IMR-90 (cell line): ENCODE measurements around the gene CPN1. TPM values are rescaled to one million over a fixed set of nuclear protein-coding genes. Genes with fewer than 3 reads are reported as not detected.

Experiments
- ATAC-seq: fragments of 200-7000 bp; cut with Tn5 transposase; 2 replicates; pipeline ENCODE4 v1.9.1; 2020; ENCODE audit warnings: low read depth, mild to moderate bottlenecking, moderate library complexity
- BruUV-seq: library from RNA; stranded (reverse); fragments of 400-500 nt; replicated peaks from 2 replicates; lab custom pipeline; 2021; lab: Mats Ljungman, UMichigan
- CTCF ChIA-PET: fragments of 300-600 bp; formaldehyde crosslinking; extraction: SDS; loops from one replicate; lab custom pipeline; 2021; ENCODE audit warnings: antibody characterized with exemption; lab: Yijun Ruan, JAX
- POLR2A ChIA-PET: fragments of 300-600 bp; sonication (Branson Sonifier 250); formaldehyde crosslinking; loops from one replicate; lab custom pipeline; 2022; ENCODE audit warnings: antibody characterized with exemption; ENCODE audit not compliant: unreplicated experiment; lab: Charles Lee
- DNase-seq: peaks from one replicate; pipeline ENCODE4 v3.0.0; 2013
- H2AFZ ChIP-seq: replicated peaks from 2 replicates; pipeline ENCODE3; 2013; ENCODE audit warnings: low read length, mild to moderate bottlenecking; ENCODE audit not compliant: poor library complexity
- H2AK5ac ChIP-seq: 2 replicates; pipeline ENCODE4 v1.6.1; 2013; ENCODE audit warnings: low read depth, low read length, inconsistent platforms
- H2AK9ac ChIP-seq: replicated peaks from 2 replicates; pipeline ENCODE3; 2013; ENCODE audit warnings: mild to moderate bottlenecking, low read depth, low read length, moderate library complexity; ENCODE audit not compliant: poor library complexity
- H2BK120ac ChIP-seq: 2 replicates; pipeline ENCODE4 v1.6.1; 2013; ENCODE audit warnings: low read depth, low read length, inconsistent platforms
- H2BK15ac ChIP-seq: 3 replicates; pipeline ENCODE4 v1.6.1; 2013; ENCODE audit warnings: low read depth, low read length, inconsistent platforms
- H2BK20ac ChIP-seq: 2 replicates; pipeline ENCODE4 v1.6.1; 2013; ENCODE audit warnings: low read depth, mild to moderate bottlenecking, inconsistent platforms, low read length, moderate library complexity
- H2BK5ac ChIP-seq: 2 replicates; pipeline ENCODE4 v1.6.1; 2013; ENCODE audit warnings: mild to moderate bottlenecking, low read depth, low read length, inconsistent platforms; ENCODE audit not compliant: poor library complexity, severe bottlenecking
- H3K14ac ChIP-seq: replicated peaks from 2 replicates; pipeline ENCODE4 v1.6.1; 2013; ENCODE audit warnings: low read depth, low read length, inconsistent platforms
- H3K18ac ChIP-seq: 2 replicates; pipeline ENCODE4 v1.6.1; 2013; ENCODE audit warnings: low read depth, low read length, control low read depth
- H3K23ac ChIP-seq: 2 replicates; pipeline ENCODE4 v1.6.1; 2013; ENCODE audit warnings: low read depth, low read length, inconsistent platforms
- H3K27ac ChIP-seq: 2 replicates; pipeline ENCODE4 v1.5.1; 2013; ENCODE audit warnings: mild to moderate bottlenecking, control low read depth, low read length; ENCODE audit not compliant: insufficient read depth
- H3K27me3 ChIP-seq: 2 replicates; pipeline ENCODE4 v1.6.1; 2013; ENCODE audit warnings: low read length; ENCODE audit not compliant: control insufficient read depth, insufficient read depth
- H3K36me3 ChIP-seq: 2 replicates; pipeline ENCODE4 v1.6.1; 2013; ENCODE audit warnings: low read length, mixed read lengths; ENCODE audit not compliant: control insufficient read depth, insufficient read depth
- H3K4ac ChIP-seq: 2 replicates; pipeline ENCODE4 v1.6.1; 2013; ENCODE audit warnings: low read depth, low read length, inconsistent platforms
- H3K4me1 ChIP-seq: 2 replicates; pipeline ENCODE4 v1.6.1; 2013; ENCODE audit warnings: low read length, mixed read lengths; ENCODE audit not compliant: control insufficient read depth, insufficient read depth
- H3K4me2 ChIP-seq: 2 replicates; pipeline ENCODE4 v1.6.1; 2013; ENCODE audit warnings: low read depth, mild to moderate bottlenecking, control low read depth, low read length, moderate library complexity
- H3K4me3 ChIP-seq: 2 replicates; pipeline ENCODE4 v1.5.1; 2013; ENCODE audit warnings: low read depth, mild to moderate bottlenecking, control low read depth, low read length, moderate library complexity; ENCODE audit not compliant: insufficient read depth
- H3K56ac ChIP-seq: 2 replicates; pipeline ENCODE4 v1.6.1; 2013; ENCODE audit warnings: low read length, inconsistent platforms; ENCODE audit not compliant: insufficient read depth; ENCODE audit errors: extremely low read depth
- H3K79me1 ChIP-seq, 2 experiments: 2 replicates each; pipeline ENCODE4 v1.6.1; 2013; ENCODE audit warnings: low read length in 2 of 2, inconsistent platforms in 1 of 2, low read depth in 1 of 2
- H3K9ac ChIP-seq: 2 replicates; pipeline ENCODE4 v1.6.1; 2013; ENCODE audit warnings: low read depth, low read length, control low read depth
- H3K9me1 ChIP-seq: 2 replicates; pipeline ENCODE4 v1.6.1; 2013; ENCODE audit warnings: low read length, inconsistent platforms; ENCODE audit not compliant: insufficient read depth
- H3K9me3 ChIP-seq: 2 replicates; pipeline ENCODE4 v1.6.1; 2013; ENCODE audit warnings: low read length; ENCODE audit not compliant: control insufficient read depth, insufficient read depth
- H4K20me1 ChIP-seq: 2 replicates; pipeline ENCODE4 v1.6.1; 2013; ENCODE audit warnings: low read length, inconsistent platforms; ENCODE audit not compliant: insufficient read depth
- H4K5ac ChIP-seq: 2 replicates; pipeline ENCODE4 v1.6.1; 2013; ENCODE audit warnings: mild to moderate bottlenecking, low read depth, low read length, control low read depth
- H4K8ac ChIP-seq, 2 experiments: 2 replicates each; pipeline ENCODE4 v1.6.1; 2013; ENCODE audit warnings: low read depth in 2 of 2, low read length in 2 of 2, control low read depth in 1 of 2, inconsistent platforms in 1 of 2
- H4K91ac ChIP-seq: 2 replicates; pipeline ENCODE4 v1.6.1; 2013; ENCODE audit warnings: low read depth, low read length, inconsistent platforms; ENCODE audit not compliant: insufficient read depth
- BHLHE40 ChIP-seq: fragments of 150-350 bp; IDR thresholded peaks from 2 replicates; pipeline ENCODE4 v1.6.1; 2016; ENCODE audit warnings: mild to moderate bottlenecking, low read depth, low read length
- CEBPB ChIP-seq: IDR thresholded peaks from 2 replicates; pipeline ENCODE4 v1.6.1; 2012; ENCODE audit warnings: low read depth, low read length, improper control_type of control experiment
- CHD1 ChIP-seq: IDR thresholded peaks from 2 replicates; pipeline ENCODE4 v1.6.1; 2012; ENCODE audit warnings: low read depth, low read length, improper control_type of control experiment
- FOS ChIP-seq: fragments of 150-350 bp; IDR thresholded peaks from 2 replicates; pipeline ENCODE4 v1.6.1; 2016; ENCODE audit warnings: low read depth, low read length
- MAFK ChIP-seq: IDR thresholded peaks from 2 replicates; pipeline ENCODE4 v1.6.1; 2012; ENCODE audit warnings: low read depth, low read length, improper control_type of control experiment
- MXI1 ChIP-seq: IDR thresholded peaks from 2 replicates; pipeline ENCODE4 v1.6.1; 2012; ENCODE audit warnings: low read depth, mild to moderate bottlenecking, low read length, moderate library complexity, borderline replicate concordance
- RAD21 ChIP-seq: IDR thresholded peaks from 2 replicates; pipeline ENCODE4 v1.6.1; 2012; ENCODE audit warnings: low read length, improper control_type of control experiment
- RCOR1 ChIP-seq: IDR thresholded peaks from 2 replicates; pipeline ENCODE4 v1.6.1; 2012; ENCODE audit warnings: mild to moderate bottlenecking, low read length, improper control_type of control experiment; ENCODE audit not compliant: insufficient replicate concordance
- RFX5 ChIP-seq: IDR thresholded peaks from 2 replicates; pipeline ENCODE4 v1.8.0; 2012; ENCODE audit warnings: low read depth, mild to moderate bottlenecking, low read length, moderate library complexity
- WGBS, 2 experiments: methylation state at CpG; one replicate each; pipeline versions ENCODE4 v1.1.5 to v1.1.7; 2013; ENCODE audit warnings: missing lambda C conversion rate in 2 of 2; ENCODE audit not compliant: insufficient read length in 1 of 2; ENCODE audit errors: extremely low coverage in 2 of 2; 5-methylcytosine and 5-hydroxymethylcytosine counted together
- dilution Hi-C: fragments of 300-500 bp; cut with HindIII; formaldehyde crosslinking; loops from one replicate; pipeline ENCODE4 v1.14.3; 2018; ENCODE audit warnings: low sequenced_read_pairs; ENCODE audit not compliant: unreplicated experiment
- in situ Hi-C: fragments of 300-500 bp; cut with MboI; formaldehyde crosslinking; loops from 3 replicates; pipeline ENCODE4 v1.14.3; 2019; ENCODE audit warnings: low sequenced_read_pairs, inconsistent platforms, mixed read lengths
- intact Hi-C: fragments of 100-400 bp; cut with micrococcal nuclease; formaldehyde crosslinking; loops from 2 replicates; pipeline ENCODE4 v1.10.0; 2022
- polyA plus RNA-seq, 3 experiments: library from polyadenylated mRNA; depleted of rRNA; stranded (reverse); fragments of >200 nt; gene quantifications; 2 replicates each; pipeline ENCODE4 v1.2.3, GENCODE V29; 2012; ENCODE audit warnings: low replicate concordance in 1 of 3
- total RNA-seq: library from RNA; depleted of rRNA; stranded (reverse); fragments of >200 nt; gene quantifications from 2 replicates; pipeline ENCODE4 v1.2.3, GENCODE V29; 2012
- TF ChIP-seq, protein P1 (sequence below): fragments of 150-350 bp; IDR thresholded peaks from 2 replicates; pipeline ENCODE4 v1.6.1; 2016; ENCODE audit warnings: low read depth, mild to moderate bottlenecking, low read length, moderate library complexity, borderline replicate concordance

CPN1 gene
- total and polyA plus RNA-seq, 2 of the 4 experiments (the other 2 are of a cell fraction) = not detected

DNA sequence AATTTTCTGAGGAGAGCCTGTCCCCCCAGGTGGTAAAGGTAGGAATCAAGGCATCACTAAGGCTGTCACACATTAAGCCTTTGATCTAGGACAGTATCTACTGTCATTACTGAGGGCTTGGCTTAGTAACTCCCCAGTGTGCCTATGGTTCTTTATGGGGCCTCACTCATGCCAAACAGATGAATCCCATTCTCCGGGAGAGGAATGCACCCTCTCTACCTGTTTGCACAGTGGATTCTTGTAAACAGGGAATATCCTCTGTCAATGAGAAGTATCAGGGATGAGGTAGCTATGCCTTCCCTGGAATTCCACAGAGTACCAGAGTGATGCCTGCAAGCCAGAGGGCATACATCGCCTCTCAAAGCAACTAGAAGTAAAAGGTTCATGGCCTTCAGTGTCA, 3.9 kb upstream of the CPN1 start:
- no peak for DNase-seq
- Histone ChIP-seq H4K5ac (no peak overlapping the region), H4K20me1 (no peaks in the 10 kb centered on the region), H3K9me1 (no peaks in the 10 kb centered on the region), H3K14ac (no peak overlapping the region), H3K23ac (no peak overlapping the region), H3K4me1 (no peaks in the 10 kb centered on the region), H2BK5ac (no peak overlapping the region), H3K79me1 (no peaks in the 10 kb centered on the region), H3K9me3 (no peaks in the 10 kb centered on the region), H4K8ac (no peak overlapping the region), H3K36me3 (no peaks in the 10 kb centered on the region), H3K18ac (no peak overlapping the region), H2AK9ac (no peak overlapping the region), H2BK120ac (no peak overlapping the region), H3K27me3 (peaks cover 24% of the 10 kb centered on the region), H3K4me2 (no peak overlapping the region), H3K56ac (no peak overlapping the region), H2BK20ac (no peak overlapping the region), H2AFZ (no peak overlapping the region), H3K27ac (no peak overlapping the region), H2AK5ac (no peak overlapping the region), H3K4me3 (no peak overlapping the region), H3K4ac (no peak overlapping the region), H4K91ac (no peak overlapping the region), H2BK15ac (no peak overlapping the region), H3K9ac (no peak overlapping the region)
- no CpG with 5 or more reads among the region's 2 CpGs for WGBS, 2 experiments
- no peak for ATAC-seq
- ChIA-PET POLR2A (no interaction called here), CTCF (no interaction called here)
- dilution Hi-C loops (no loop called here), intact Hi-C loops (no loop called here), in situ Hi-C loops (no loop called here)
- no TSS peak for BruUV-seq
- TF ChIP-seq RCOR1 (no peak), RFX5 (no peak), FOS (no peak), MAFK (no peak), CHD1 (no peak), MXI1 (no peak), BHLHE40 (no peak), RAD21 (no peak), CEBPB (no peak)
- TF ChIP-seq, protein P1, sequence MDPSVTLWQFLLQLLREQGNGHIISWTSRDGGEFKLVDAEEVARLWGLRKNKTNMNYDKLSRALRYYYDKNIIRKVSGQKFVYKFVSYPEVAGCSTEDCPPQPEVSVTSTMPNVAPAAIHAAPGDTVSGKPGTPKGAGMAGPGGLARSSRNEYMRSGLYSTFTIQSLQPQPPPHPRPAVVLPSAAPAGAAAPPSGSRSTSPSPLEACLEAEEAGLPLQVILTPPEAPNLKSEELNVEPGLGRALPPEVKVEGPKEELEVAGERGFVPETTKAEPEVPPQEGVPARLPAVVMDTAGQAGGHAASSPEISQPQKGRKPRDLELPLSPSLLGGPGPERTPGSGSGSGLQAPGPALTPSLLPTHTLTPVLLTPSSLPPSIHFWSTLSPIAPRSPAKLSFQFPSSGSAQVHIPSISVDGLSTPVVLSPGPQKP = no peak
